ENCODE results near the gene PGF. TPM values are rescaled to one million over a fixed set of nuclear protein-coding genes. Genes with fewer than 3 reads are reported as not detected.

Gene PGF
- total RNA-seq, 2 donors from 2014 or later, result 5.0 to 7.6 TPM

GRCh38 chr14:74909501-74909900 lies 45.9 kb downstream of the PGF start:
- peaks cover 14% of the 10 kb centered on the region for H3K36me3 ChIP-seq (ENCODE audit: control insufficient read depth, insufficient read depth, low read length)
- no peak overlapping the region for H3K9ac ChIP-seq (ENCODE audit: extremely low read depth, low read length, poor library complexity, severe bottlenecking)
- 88 to 99% methylated on average over 10 to 14 of the region's 14 CpGs for WGBS, 2 experiments (ENCODE audit: insufficient coverage in 1 of 2, insufficient read length in 1 of 2)
- Mint-ChIP-seq H3K27me3 (ENCODE audit: insufficient read depth) (no peaks in the 10 kb centered on the region), H3K27ac (no peak overlapping the region), H3K36me3 (ENCODE audit: low read depth) (peaks cover 4% of the 10 kb centered on the region), H3K4me1 (no peaks in the 10 kb centered on the region), H3K4me3 (no peak overlapping the region), H3K9me3 (no peaks in the 10 kb centered on the region)
- no peaks in the 10 kb centered on the region for H3K4me1 ChIP-seq (ENCODE audit: control insufficient read depth, insufficient read depth, low read length)
- H3K4me3 ChIP-seq (ENCODE audit: low read length), result no peak overlapping the region
- no peaks in the 10 kb centered on the region for H3K27me3 ChIP-seq (ENCODE audit: control insufficient read depth, insufficient read depth, low read length, poor library complexity, severe bottlenecking)
- H3K27ac ChIP-seq (ENCODE audit: low read depth, low read length), result no peak overlapping the region
- DNase-seq, result no peak
- TF ChIP-seq, protein P1, sequence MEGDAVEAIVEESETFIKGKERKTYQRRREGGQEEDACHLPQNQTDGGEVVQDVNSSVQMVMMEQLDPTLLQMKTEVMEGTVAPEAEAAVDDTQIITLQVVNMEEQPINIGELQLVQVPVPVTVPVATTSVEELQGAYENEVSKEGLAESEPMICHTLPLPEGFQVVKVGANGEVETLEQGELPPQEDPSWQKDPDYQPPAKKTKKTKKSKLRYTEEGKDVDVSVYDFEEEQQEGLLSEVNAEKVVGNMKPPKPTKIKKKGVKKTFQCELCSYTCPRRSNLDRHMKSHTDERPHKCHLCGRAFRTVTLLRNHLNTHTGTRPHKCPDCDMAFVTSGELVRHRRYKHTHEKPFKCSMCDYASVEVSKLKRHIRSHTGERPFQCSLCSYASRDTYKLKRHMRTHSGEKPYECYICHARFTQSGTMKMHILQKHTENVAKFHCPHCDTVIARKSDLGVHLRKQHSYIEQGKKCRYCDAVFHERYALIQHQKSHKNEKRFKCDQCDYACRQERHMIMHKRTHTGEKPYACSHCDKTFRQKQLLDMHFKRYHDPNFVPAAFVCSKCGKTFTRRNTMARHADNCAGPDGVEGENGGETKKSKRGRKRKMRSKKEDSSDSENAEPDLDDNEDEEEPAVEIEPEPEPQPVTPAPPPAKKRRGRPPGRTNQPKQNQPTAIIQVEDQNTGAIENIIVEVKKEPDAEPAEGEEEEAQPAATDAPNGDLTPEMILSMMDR (conservative IDR thresholded peaks at IDR 0.05), result no peak
- no peaks in the 10 kb centered on the region for H3K9me3 ChIP-seq (ENCODE audit: control insufficient read depth, low read length)

GRCh38 chr14:74908861-74909341 lies 46.5 kb downstream of the PGF start:
- H3K36me3 ChIP-seq (ENCODE audit: control insufficient read depth, insufficient read depth, low read length), result peaks cover 19% of the 10 kb centered on the region
- no peaks in the 10 kb centered on the region for H3K9me3 ChIP-seq (ENCODE audit: control insufficient read depth, low read length)
- no peak overlapping the region for H3K4me3 ChIP-seq (ENCODE audit: low read length)
- H3K36me3 Mint-ChIP-seq (ENCODE audit: low read depth), result peaks cover 7% of the 10 kb centered on the region
- no peaks in the 10 kb centered on the region for H3K27me3 Mint-ChIP-seq (ENCODE audit: insufficient read depth)
- no peak overlapping the region for H3K9ac ChIP-seq (ENCODE audit: extremely low read depth, low read length, poor library complexity, severe bottlenecking)
- H3K27ac ChIP-seq (ENCODE audit: low read depth, low read length), result no peak overlapping the region
- H3K27me3 ChIP-seq (ENCODE audit: control insufficient read depth, insufficient read depth, low read length, poor library complexity, severe bottlenecking), result no peaks in the 10 kb centered on the region
- no peak overlapping the region for H3K4me3 Mint-ChIP-seq
- no peak for DNase-seq
- TF ChIP-seq, protein P1 (conservative IDR thresholded peaks at IDR 0.05), result no peak
- WGBS, 2 experiments (ENCODE audit: insufficient coverage in 1 of 2, insufficient read length in 1 of 2), result 93 to 96% methylated on average over 3 to 9 of the region's 9 CpGs
- H3K27ac Mint-ChIP-seq, result peak overlapping the region; percentile 61
- no peaks in the 10 kb centered on the region for H3K4me1 Mint-ChIP-seq
- H3K9me3 Mint-ChIP-seq, result no peaks in the 10 kb centered on the region
- no peaks in the 10 kb centered on the region for H3K4me1 ChIP-seq (ENCODE audit: control insufficient read depth, insufficient read depth, low read length)

GRCh38 chr14:74907744-74908143 lies 47.7 kb downstream of the PGF start:
- Mint-ChIP-seq H3K27ac (no peak overlapping the region), H3K36me3 (ENCODE audit: low read depth) (peaks cover 17% of the 10 kb centered on the region), H3K9me3 (no peaks in the 10 kb centered on the region), H3K4me1 (peaks cover 6% of the 10 kb centered on the region), H3K4me3 (no peak overlapping the region), H3K27me3 (ENCODE audit: insufficient read depth) (no peaks in the 10 kb centered on the region)
- Histone ChIP-seq H3K4me3 (ENCODE audit: low read length) (no peak overlapping the region), H3K27me3 (ENCODE audit: control insufficient read depth, insufficient read depth, low read length, poor library complexity, severe bottlenecking) (no peaks in the 10 kb centered on the region), H3K9me3 (ENCODE audit: control insufficient read depth, low read length) (no peaks in the 10 kb centered on the region), H3K27ac (ENCODE audit: low read depth, low read length) (no peak overlapping the region), H3K36me3 (ENCODE audit: control insufficient read depth, insufficient read depth, low read length) (peaks cover 29% of the 10 kb centered on the region), H3K4me1 (ENCODE audit: control insufficient read depth, insufficient read depth, low read length) (no peaks in the 10 kb centered on the region), H3K9ac (ENCODE audit: extremely low read depth, low read length, poor library complexity, severe bottlenecking) (no peak overlapping the region)
- no peak for DNase-seq
- 94 to 100% methylated on average over 2 to 6 of the region's 6 CpGs for whole genome bisulfite sequencing, 2 experiments (ENCODE audit: insufficient coverage in 1 of 2, insufficient read length in 1 of 2)
- TF ChIP-seq, protein P1 (conservative IDR thresholded peaks at IDR 0.05), result no peak

Measured in endodermal cell (in vitro differentiated cells).